Measurements from ENCODE around the gene TXNDC17. TPM values are rescaled to one million over a fixed set of nuclear protein-coding genes. Genes with fewer than 3 reads are reported as not detected.

Gene TXNDC17
- total and polyA plus RNA-seq, 2 of the 13 experiments (the other 11 are each of a cell fraction or from before 2014, with no cell fraction given) = 188 to 266 TPM

DNA sequence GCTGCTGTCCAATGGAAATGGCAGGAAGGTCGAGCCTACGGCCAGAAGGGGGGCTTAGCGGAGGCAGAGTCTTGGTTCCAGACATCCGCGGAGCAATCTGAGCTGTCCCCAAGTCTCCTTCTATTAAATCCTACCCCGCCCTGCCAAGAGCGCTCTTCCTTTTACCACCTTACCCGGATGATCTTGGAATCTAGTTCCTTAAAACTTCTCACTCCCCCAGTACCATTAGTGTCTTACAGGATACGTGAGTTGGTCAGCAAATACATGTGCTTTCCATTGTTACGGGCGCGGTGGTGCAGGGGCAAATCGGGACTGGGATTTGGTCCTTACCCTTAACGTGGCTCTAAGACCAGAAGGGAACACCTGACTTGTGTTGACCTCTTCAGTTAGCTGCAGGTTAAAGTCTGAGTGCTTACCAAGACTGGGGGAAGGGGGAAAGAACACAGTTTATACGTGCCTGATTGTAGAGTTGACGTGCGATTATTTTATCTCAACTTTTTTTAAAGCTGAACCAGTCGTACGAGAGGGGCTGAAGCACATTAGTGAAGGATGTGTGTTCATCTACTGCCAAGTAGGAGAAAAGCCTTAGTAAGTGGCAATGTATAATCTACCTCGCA, 495 bp downstream of the TXNDC17 start (continued):
- no peak for TF ChIP-seq SMARCC2 (IDR thresholded peaks at IDR 0.05)
- no peak for TF ChIP-seq ZNF83 (CRISPR knock-in tag; IDR thresholded peaks at IDR 0.05; ENCODE audit: borderline replicate concordance)
- TF ChIP-seq, protein P1, sequence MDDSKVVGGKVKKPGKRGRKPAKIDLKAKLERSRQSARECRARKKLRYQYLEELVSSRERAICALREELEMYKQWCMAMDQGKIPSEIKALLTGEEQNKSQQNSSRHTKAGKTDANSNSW (CRISPR knock-in tag; IDR thresholded peaks at IDR 0.05; ENCODE audit: borderline replicate concordance) = no peak
- no peak for TF ChIP-seq CCDC6 (CRISPR knock-in tag; IDR thresholded peaks at IDR 0.05)
- TF ChIP-seq, protein P2, sequence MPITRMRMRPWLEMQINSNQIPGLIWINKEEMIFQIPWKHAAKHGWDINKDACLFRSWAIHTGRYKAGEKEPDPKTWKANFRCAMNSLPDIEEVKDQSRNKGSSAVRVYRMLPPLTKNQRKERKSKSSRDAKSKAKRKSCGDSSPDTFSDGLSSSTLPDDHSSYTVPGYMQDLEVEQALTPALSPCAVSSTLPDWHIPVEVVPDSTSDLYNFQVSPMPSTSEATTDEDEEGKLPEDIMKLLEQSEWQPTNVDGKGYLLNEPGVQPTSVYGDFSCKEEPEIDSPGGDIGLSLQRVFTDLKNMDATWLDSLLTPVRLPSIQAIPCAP (CRISPR knock-in tag; IDR thresholded peaks at IDR 0.05; ENCODE audit: low read depth) = no peak
- TF ChIP-seq ZNF577 (CRISPR knock-in tag; IDR thresholded peaks at IDR 0.05; ENCODE audit: borderline replicate concordance, low read depth) = no peak
- no peak for TF ChIP-seq ZFP82 (CRISPR knock-in tag; IDR thresholded peaks at IDR 0.05; ENCODE audit: borderline replicate concordance)
- TF ChIP-seq, protein P3, sequence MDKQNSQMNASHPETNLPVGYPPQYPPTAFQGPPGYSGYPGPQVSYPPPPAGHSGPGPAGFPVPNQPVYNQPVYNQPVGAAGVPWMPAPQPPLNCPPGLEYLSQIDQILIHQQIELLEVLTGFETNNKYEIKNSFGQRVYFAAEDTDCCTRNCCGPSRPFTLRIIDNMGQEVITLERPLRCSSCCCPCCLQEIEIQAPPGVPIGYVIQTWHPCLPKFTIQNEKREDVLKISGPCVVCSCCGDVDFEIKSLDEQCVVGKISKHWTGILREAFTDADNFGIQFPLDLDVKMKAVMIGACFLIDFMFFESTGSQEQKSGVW (CRISPR knock-in tag; IDR thresholded peaks at IDR 0.05; ENCODE audit: borderline replicate concordance) = no peak
- TF ChIP-seq GFI1 (CRISPR knock-in tag; IDR thresholded peaks at IDR 0.05; ENCODE audit: borderline replicate concordance) = no peak
- TF ChIP-seq RARA (CRISPR knock-in tag; IDR thresholded peaks at IDR 0.05) = no peak
- TF ChIP-seq, protein P4, sequence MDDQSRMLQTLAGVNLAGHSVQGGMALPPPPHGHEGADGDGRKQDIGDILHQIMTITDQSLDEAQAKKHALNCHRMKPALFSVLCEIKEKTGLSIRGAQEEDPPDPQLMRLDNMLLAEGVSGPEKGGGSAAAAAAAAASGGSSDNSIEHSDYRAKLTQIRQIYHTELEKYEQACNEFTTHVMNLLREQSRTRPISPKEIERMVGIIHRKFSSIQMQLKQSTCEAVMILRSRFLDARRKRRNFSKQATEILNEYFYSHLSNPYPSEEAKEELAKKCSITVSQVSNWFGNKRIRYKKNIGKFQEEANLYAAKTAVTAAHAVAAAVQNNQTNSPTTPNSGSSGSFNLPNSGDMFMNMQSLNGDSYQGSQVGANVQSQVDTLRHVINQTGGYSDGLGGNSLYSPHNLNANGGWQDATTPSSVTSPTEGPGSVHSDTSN (CRISPR knock-in tag; IDR thresholded peaks at IDR 0.05; ENCODE audit: borderline replicate concordance) = no peak
- no peak for TF ChIP-seq SALL2 (CRISPR knock-in tag; IDR thresholded peaks at IDR 0.05)
- TF ChIP-seq, protein P5, sequence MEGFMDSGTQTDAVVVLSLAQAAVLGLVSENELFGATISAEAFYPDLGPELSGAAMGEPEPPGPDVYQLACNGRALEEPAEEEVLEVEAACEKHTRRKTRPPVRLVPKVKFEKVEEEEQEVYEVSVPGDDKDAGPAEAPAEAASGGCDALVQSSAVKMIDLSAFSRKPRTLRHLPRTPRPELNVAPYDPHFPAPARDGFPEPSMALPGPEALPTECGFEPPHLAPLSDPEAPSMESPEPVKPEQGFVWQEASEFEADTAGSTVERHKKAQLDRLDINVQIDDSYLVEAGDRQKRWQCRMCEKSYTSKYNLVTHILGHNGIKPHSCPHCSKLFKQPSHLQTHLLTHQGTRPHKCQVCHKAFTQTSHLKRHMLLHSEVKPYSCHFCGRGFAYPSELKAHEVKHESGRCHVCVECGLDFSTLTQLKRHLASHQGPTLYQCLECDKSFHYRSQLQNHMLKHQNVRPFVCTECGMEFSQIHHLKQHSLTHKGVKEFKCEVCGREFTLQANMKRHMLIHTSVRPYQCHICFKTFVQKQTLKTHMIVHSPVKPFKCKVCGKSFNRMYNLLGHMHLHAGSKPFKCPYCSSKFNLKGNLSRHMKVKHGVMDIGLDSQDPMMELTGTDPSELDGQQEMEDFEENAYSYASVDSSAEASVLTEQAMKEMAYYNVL (CRISPR knock-in tag; IDR thresholded peaks at IDR 0.05; ENCODE audit: borderline replicate concordance) = no peak
- TF ChIP-seq HNRNPK (IDR thresholded peaks at IDR 0.05; ENCODE audit: low read depth, low read length, poor library complexity, severe bottlenecking) = no peak
- no peak for TF ChIP-seq RAD51 (IDR thresholded peaks at IDR 0.05; ENCODE audit: borderline replicate concordance)
- TF ChIP-seq, protein P6, sequence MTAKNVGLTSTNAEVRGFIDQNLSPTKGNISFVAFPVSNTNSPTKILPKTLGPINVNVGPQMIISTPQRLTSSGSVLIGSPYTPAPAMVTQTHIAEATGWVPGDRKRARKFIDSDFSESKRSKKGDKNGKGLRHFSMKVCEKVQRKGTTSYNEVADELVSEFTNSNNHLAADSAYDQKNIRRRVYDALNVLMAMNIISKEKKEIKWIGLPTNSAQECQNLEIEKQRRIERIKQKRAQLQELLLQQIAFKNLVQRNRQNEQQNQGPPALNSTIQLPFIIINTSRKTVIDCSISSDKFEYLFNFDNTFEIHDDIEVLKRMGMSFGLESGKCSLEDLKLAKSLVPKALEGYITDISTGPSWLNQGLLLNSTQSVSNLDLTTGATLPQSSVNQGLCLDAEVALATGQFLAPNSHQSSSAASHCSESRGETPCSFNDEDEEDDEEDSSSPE (CRISPR knock-in tag; IDR thresholded peaks at IDR 0.05) = no peak
- TF ChIP-seq ZSCAN12 (CRISPR knock-in tag; IDR thresholded peaks at IDR 0.05) = no peak
- peak; percentile 53 for TF ChIP-seq ZNF605 (CRISPR knock-in tag; IDR thresholded peaks at IDR 0.05)
- TF ChIP-seq ZNF562 (CRISPR knock-in tag; IDR thresholded peaks at IDR 0.05; ENCODE audit: borderline replicate concordance) = no peak
- no peak for TF ChIP-seq FOXA3 (CRISPR knock-in tag; IDR thresholded peaks at IDR 0.05)
- TF ChIP-seq, protein P7, sequence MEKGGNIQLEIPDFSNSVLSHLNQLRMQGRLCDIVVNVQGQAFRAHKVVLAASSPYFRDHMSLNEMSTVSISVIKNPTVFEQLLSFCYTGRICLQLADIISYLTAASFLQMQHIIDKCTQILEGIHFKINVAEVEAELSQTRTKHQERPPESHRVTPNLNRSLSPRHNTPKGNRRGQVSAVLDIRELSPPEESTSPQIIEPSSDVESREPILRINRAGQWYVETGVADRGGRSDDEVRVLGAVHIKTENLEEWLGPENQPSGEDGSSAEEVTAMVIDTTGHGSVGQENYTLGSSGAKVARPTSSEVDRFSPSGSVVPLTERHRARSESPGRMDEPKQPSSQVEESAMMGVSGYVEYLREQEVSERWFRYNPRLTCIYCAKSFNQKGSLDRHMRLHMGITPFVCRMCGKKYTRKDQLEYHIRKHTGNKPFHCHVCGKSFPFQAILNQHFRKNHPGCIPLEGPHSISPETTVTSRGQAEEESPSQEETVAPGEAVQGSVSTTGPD (CRISPR knock-in tag; IDR thresholded peaks at IDR 0.05) = no peak

Measured in HepG2 (cell line).